OCI-LY7 (cell line): ENCODE results near the gene SCN1B. TPM values are rescaled to one million over a fixed set of nuclear protein-coding genes. Genes with fewer than 3 reads are reported as not detected.

ENCODE experiments used
- BruUV-seq: library from RNA; stranded (reverse); fragments of 400-500 nt; replicated peaks from 2 replicates; lab custom pipeline; 2021; lab: Mats Ljungman, UMichigan
- CTCF ChIA-PET: fragments of 300-600 bp; sonication (Branson Sonifier 250); formaldehyde crosslinking; loops from one replicate; lab custom pipeline; 2022; ENCODE audit warnings: antibody characterized with exemption; ENCODE audit not compliant: unreplicated experiment; lab: Charles Lee
- POLR2A ChIA-PET: fragments of 300-600 bp; sonication (Branson Sonifier 250); formaldehyde crosslinking; loops from one replicate; lab custom pipeline; 2022; ENCODE audit warnings: antibody characterized with exemption; lab: Charles Lee
- DNase-seq: peaks from one replicate; pipeline ENCODE4 v3.0.0-alpha.2; 2015; ENCODE audit warnings: low spot score
- H2AFZ ChIP-seq: fragments of 200-600 bp; sonication (generic), shearing (Covaris generic); 2 replicates; pipeline ENCODE4 v1.6.1; 2014; ENCODE audit warnings: mild to moderate bottlenecking, antibody characterized with exemption, low read length, moderate library complexity
- H3K27ac ChIP-seq: fragments of 200-600 bp; sonication (generic); 2 replicates; pipeline ENCODE4 v1.5.1; 2014; ENCODE audit warnings: mixed run types, low read depth, mild to moderate bottlenecking, moderate library complexity, low read length, inconsistent platforms; ENCODE audit not compliant: poor library complexity, severe bottlenecking
- H3K36me3 ChIP-seq: fragments of 200-600 bp; sonication (generic); 2 replicates; pipeline ENCODE4 v1.6.1; 2014; ENCODE audit warnings: mild to moderate bottlenecking, antibody characterized with exemption, low read length, moderate library complexity, mixed read lengths; ENCODE audit not compliant: insufficient read depth
- H3K4me1 ChIP-seq: fragments of 200-600 bp; sonication (generic); 2 replicates; pipeline ENCODE4 v1.5.1; 2014; ENCODE audit warnings: mild to moderate bottlenecking, low read length; ENCODE audit not compliant: insufficient read depth, poor library complexity, severe bottlenecking
- H3K4me2 ChIP-seq: fragments of 200-600 bp; sonication (generic); 2 replicates; pipeline ENCODE4 v1.6.1; 2014; ENCODE audit warnings: mild to moderate bottlenecking, low read length
- H3K4me3 ChIP-seq: fragments of 200-600 bp; sonication (generic); 2 replicates; pipeline ENCODE4 v1.5.1; 2014; ENCODE audit warnings: mild to moderate bottlenecking, low read depth, low read length; ENCODE audit not compliant: poor library complexity, severe bottlenecking
- H3K79me2 ChIP-seq: fragments of 200-600 bp; sonication (generic); 2 replicates; pipeline ENCODE4 v1.6.1; 2016; ENCODE audit warnings: low read depth, mild to moderate bottlenecking, low read length, moderate library complexity, mixed read lengths; ENCODE audit not compliant: insufficient read depth
- H3K9me2 ChIP-seq: fragments of 200-600 bp; sonication (generic); 2 replicates; pipeline ENCODE4 v1.6.1; 2016; ENCODE audit warnings: mild to moderate bottlenecking, low read length, mixed read lengths; ENCODE audit not compliant: insufficient read depth
- H3K9me3 ChIP-seq: fragments of 200-600 bp; sonication (generic); 2 replicates; pipeline ENCODE4 v1.6.1; 2014; ENCODE audit warnings: mild to moderate bottlenecking, mixed run types, low read length, mixed read lengths
- H4K20me1 ChIP-seq: fragments of 200-600 bp; sonication (generic); 2 replicates; pipeline ENCODE4 v1.6.1; 2014; ENCODE audit warnings: mild to moderate bottlenecking, antibody characterized with exemption, low read length, moderate library complexity, mixed read lengths; ENCODE audit not compliant: insufficient read depth
- CTCF ChIP-seq: fragments of 200-600 bp; sonication (generic); conservative IDR thresholded peaks from 2 replicates; pipeline ENCODE4 v1.5.1; 2014; ENCODE audit warnings: mild to moderate bottlenecking, antibody characterized with exemption, low read length, moderate library complexity, mixed read lengths
- EZH2phosphoT487 ChIP-seq: fragments of 200-600 bp; sonication (generic); IDR thresholded peaks from 2 replicates; pipeline ENCODE4 v1.6.1; 2018; ENCODE audit warnings: low read depth, borderline replicate concordance, mild to moderate bottlenecking, mixed run types, antibody characterized with exemption, low read length, moderate library complexity, mixed read lengths
- intact Hi-C: fragments of 100-400 bp; cut with micrococcal nuclease; formaldehyde crosslinking; loops from one replicate; pipeline ENCODE4 v1.10.0; 2022; ENCODE audit not compliant: unreplicated experiment
- total RNA-seq, 2 experiments: library from RNA; depleted of rRNA in 1 of 2; stranded (reverse); fragments of >200 nt in 1 of 2; shearing (Covaris generic) in 1 of 2; gene quantifications; 2 replicates each; pipeline ENCODE4 v1.2.3, GENCODE V29; 2014 to 2022

SCN1B gene
- total RNA-seq, 2 experiments from 2014 or later, result 0.41 to 3.1 TPM

- ChIA-PET CTCF (interaction anchor here (0.6 kb wide), 1 partner anchor 828 kb away, joined by 3 read pairs; no protein-coding TSS in a partner anchor), POLR2A (interaction anchor here (0.7 to 0.8 kb wide), 2 partner anchors 367 to 1053 kb away, joined by 3 to 7 read pairs; no protein-coding TSS in a partner anchor)
- H3K4me3 ChIP-seq, result peak within 1 kb of the TSS; percentile 73
- peak; percentile 83 for DNase-seq
- intact Hi-C loops, result no loop called here
- no peaks in the 10 kb centered on the region for H3K9me3 ChIP-seq
- no peak for TF ChIP-seq CTCF
- no peak for TF ChIP-seq EZH2phosphoT487
- peaks cover 48% of the 10 kb centered on the region for H3K79me2 ChIP-seq
- H2AFZ ChIP-seq, result peak within 1 kb of the TSS; percentile 64
- H3K9me2 ChIP-seq, result no peaks in the 10 kb centered on the region
- BruUV-seq, result no TSS peak
- H3K4me1 ChIP-seq, result peaks cover 63% of the 10 kb centered on the region
- H4K20me1 ChIP-seq, result peaks cover 6% of the 10 kb centered on the region; the same call in 1 of the 2 replicates
- H3K4me2 ChIP-seq, result peak within 1 kb of the TSS; percentile 95
- H3K27ac ChIP-seq, result peak within 1 kb of the TSS; percentile 88
- peaks cover 34% of the 10 kb centered on the region; the same call in 1 of the 2 replicates for H3K36me3 ChIP-seq
Observed at GRCh38 chr19:34999498-35000337, 30.6 kb upstream of the SCN1B start, which contains the start of gene GRAMD1A. Gene GRAMD1A (plus strand): TSS chr19:35000323. CDS start chr19:35000479, 156 bp downstream.

GRCh38 chr19:35000338-35000646, 30.0 kb upstream of the SCN1B start:
- peaks cover 6% of the 10 kb centered on the region; the same call in 1 of the 2 replicates for H4K20me1 ChIP-seq
- H3K4me2 ChIP-seq, result peak overlapping the region; percentile 95
- no peaks in the 10 kb centered on the region for H3K9me3 ChIP-seq
- ChIA-PET CTCF (no interaction called here), POLR2A (interaction anchor here (0.5 kb wide), 1 partner anchor 236 kb away, joined by 4 read pairs; no protein-coding TSS in a partner anchor)
- H3K36me3 ChIP-seq, result peaks cover 38% of the 10 kb centered on the region
- DNase-seq, result no peak
- peak overlapping the region; percentile 73 for H3K4me3 ChIP-seq
- peaks cover 53% of the 10 kb centered on the region for H3K79me2 ChIP-seq
- H3K27ac ChIP-seq, result peak overlapping the region; percentile 88
- intact Hi-C loops, result no loop called here
- H2AFZ ChIP-seq, result no peak overlapping the region
- peaks cover 63% of the 10 kb centered on the region for H3K4me1 ChIP-seq
- no peak for TF ChIP-seq EZH2phosphoT487
- no peak for TF ChIP-seq CTCF
- no peaks in the 10 kb centered on the region for H3K9me2 ChIP-seq
- no TSS peak for BruUV-seq
